HG02938 (cell line): ENCODE data around the gene SNX9.
"Not testable (repeated sequence)": the region's sequence is repeated elsewhere in the genome, so short reads cannot be mapped to it uniquely, and the experiment has no call there.

Experiments
- ATAC-seq: cut with Tn5 transposase; IDR thresholded peaks from one replicate; pipeline ENCODE4 v1.9.1; 2021; ENCODE audit warnings: mild to moderate bottlenecking, moderate library complexity; ENCODE audit not compliant: unreplicated experiment

Gene SNX9

DNA sequence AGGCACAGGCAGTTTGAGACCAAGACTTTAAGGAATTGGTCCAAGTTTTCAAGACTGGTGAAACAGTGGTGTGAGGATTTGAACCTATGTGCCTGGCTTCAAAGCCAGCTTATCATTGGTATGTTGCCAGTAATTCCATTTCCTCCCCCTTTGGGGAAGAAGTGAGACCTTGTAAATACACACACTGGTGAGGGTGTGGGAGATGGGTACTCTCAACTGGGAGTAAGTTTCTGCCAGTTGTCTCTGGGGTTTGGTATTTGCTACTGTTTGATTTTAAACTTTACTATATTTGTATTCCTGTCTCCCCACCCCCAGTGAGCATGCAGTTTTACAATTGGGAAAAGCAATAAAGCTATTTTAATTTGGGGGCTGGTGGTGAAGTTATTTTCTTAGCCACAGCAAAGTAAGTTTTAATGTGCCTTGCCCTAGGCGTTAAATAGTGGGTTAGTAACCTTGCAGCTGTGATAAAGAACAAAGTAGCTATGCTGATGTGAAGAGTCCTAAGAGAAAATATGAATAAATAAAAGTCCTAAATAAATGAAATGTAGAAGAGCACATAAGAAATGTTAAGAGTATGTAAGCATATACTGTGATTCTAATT lies 31.0 kb downstream of the SNX9 start:
- ATAC-seq = no peak

DNA sequence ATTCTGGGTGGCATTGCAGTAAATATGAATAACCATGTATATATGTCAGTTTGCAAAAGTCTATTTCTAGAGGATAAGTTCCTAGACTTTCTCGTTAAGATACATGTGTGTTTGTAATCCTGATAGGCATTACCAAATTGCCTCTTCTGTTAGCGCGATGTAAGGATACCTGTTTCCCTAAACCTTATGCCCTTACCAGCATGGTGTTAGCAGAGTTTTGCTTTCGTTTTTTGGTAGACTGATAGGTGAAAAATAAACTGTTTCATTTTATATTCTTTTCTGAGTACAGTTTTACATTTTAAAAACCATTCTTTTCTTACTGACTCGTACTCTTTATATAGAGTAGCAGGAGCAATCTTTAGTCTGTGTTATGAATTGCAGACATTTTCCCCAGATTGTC lies 32.3 kb downstream of the SNX9 start:
- no peak for ATAC-seq

DNA sequence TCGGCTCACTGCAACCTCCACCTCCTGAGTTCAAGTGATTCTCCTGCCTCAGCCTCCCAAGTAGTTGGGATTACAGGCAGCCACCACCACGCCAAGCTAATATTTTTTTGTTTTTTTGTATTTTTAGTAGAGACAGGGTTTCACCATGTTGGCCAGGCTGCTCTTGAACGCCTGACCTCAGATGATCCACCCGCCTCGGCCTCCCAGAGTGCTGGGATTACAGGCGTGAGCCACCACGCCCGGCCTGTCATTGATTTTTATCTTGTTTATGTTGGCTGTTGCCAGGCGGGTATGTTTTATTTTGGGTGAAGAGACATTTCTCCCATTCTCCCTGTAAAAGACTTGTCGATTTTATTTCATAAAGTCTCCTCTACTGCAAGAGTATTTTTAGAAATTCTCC lies 32.8 kb downstream of the SNX9 start:
- not testable (repeated sequence) for ATAC-seq

DNA sequence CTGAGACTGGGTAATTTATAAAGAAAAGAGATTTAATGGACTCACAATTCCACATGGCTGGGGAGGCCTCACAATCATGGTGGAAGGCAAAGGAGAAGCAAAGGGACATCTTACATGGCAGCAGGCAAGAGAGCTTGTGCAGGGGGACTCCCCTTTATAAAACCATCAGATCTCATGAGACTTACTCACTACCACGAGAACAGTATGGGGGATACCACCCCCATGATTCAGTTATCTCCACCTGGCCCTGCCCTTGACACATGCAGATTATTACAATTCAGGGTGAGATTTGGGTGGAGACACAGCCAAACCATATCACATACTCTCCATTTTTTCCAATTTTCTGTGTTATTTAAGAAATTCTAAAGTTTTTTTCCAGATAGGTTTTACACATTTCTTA lies 35.6 kb downstream of the SNX9 start:
- not testable (repeated sequence) for ATAC-seq

DNA sequence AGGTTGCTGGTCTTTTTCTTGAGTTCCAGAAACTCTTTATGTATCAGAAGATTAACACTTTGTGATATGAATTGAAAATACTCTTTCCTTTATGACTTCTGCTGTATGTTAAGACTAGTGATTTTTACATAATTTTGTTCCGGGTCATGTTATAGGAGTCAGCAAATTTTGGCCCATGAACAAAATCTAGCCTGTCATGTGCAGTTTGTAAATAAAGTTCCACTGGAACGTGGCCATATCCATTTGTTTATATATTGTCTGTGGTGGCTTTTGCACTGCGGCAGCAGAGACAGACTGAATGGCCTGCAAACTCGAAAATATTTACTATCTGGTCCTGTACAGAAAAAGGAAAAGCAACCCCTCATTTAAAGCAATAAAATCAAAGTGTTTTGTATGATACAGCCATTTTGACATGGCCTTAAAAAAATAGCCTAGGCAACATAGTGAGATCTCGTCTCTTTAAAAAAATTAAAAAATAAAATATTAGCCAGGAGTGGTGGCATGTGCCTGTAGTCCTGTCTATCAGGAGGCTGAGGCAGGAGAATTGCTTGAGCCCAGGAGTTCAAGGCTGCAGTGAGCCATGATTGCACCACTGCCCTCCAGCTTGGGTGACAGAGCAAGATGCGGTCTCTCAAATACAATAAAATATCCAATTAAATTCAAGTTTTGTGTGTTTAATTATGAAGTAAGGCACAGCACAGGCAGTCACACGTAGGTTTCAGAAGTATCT lies 36.9 kb downstream of the SNX9 start:
- ATAC-seq = no peak

DNA sequence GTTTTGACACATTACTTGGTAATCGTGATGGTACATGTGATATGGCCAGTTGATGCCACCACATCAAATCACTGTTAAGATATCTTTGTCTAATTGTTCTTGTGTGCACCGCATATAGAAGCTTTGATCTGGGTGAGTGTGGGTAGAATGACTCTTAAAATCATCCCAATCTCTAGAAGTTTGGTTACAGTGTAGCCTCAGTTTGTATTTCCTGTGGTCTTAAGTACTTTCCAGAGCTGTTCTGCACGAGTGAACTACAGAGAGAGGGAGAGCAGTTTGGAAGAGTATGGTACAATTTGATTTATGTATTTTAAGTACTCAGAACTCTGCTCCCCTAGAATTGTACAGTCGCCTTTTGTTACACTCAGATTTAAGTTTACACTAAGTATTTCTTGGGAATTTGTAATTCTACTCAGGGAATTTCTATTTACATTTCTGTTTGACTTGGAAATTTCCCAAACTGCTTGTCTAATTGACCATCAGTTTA lies 37.5 kb downstream of the SNX9 start:
- ATAC-seq = no peak

DNA sequence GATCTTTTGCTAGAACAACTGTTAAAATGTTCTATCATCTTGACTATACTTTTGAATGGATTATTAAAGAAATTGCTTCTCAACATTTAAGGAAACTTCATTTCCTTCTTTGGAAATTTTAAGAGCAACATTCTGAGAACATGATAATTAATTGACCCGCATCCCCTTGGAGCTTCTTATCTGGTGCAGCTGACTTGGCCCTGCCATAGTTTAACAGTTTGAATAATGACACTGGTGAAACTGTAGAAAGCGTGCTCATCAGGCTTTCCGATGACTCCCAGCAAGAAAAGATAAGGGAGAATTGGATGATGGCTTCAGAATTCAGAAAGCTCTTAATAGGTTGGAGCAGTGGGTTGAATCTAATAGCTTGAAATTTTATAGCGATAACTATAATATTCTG lies 38.1 kb downstream of the SNX9 start:
- ATAC-seq = no peak

DNA sequence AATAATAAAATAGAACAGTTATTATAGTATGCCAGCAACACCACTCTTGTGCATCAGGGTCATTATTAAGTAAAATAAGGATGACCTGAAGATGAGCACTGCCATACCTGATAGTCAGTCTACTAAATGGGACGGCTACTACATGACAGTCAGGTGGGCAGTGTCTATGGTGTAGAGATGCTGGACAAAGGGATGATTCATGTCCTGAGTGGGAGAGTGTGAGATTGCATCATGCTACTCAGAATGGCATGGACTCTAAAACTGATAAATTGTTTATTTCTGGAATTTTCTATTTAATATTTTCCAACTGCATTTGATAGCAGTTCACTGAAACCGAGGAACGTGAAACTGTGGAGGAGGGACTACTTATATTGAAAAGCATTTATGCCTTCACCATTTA lies 38.8 kb downstream of the SNX9 start:
- no peak for ATAC-seq

DNA sequence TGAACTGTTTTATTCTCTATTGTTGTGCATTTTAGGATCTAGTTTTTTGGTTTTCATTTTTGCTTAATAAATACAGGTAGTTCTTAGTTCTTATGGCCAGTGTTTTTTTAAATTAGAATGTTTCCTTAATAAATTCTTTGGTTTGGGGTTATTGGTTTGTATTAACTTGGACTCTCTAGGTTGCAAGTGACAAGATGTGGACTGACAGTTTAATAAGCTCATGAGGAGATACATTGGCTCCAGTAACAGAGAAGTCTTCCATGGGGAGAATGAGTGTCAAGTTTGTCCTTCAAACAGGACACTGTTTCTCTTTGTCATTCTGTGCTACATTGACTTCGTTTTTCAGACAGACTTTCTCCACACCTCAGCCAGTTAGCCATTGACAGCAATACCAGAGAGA lies 39.7 kb downstream of the SNX9 start:
- no peak for ATAC-seq

DNA sequence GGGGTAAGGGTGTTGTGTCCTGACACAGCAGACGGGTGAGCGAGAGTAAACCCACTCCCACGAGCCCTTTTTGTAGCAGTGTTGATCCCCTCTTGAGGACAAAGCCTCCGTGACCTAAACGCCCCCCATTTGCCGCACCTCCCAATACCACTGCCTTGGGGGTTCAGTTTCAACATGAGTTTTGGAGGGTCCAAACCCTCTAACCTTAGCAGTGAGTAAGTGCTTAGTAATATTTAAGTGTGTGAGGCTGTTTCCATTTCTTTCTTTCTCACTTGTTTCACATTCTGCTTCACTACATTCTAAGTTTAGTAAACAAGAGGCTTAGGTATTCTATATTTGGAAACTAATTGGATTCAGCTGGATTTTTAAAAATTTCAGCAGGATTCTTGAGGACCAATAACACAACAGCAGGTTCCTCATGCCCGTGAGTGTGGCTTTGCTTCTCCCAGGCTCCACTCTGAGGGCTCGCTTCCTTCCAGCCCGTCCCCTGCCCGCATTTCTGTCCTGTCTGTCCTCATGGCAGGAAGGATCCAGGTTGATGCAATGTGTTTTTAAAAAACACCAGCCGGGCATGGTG lies 41.2 kb downstream of the SNX9 start:
- ATAC-seq = no peak

DNA sequence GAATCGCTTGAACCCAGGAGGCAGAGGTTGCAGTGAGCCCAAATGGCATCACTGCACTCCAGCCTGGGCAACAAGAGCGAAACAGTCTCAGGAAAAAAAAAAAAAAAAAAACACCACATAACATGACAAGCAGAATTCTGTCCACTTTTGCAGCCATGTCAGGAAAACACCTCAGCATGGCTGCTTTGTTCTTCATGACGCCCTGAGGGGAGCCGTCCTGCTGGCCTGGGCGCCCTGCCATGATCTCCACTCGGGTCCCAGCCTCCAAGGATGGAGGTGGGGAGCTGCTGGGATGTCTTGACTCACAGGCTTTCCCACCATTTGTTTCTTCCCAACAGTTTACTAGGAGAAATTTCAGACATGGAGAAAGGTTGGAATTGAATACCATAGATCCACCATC lies 42.2 kb downstream of the SNX9 start:
- ATAC-seq = no peak

DNA sequence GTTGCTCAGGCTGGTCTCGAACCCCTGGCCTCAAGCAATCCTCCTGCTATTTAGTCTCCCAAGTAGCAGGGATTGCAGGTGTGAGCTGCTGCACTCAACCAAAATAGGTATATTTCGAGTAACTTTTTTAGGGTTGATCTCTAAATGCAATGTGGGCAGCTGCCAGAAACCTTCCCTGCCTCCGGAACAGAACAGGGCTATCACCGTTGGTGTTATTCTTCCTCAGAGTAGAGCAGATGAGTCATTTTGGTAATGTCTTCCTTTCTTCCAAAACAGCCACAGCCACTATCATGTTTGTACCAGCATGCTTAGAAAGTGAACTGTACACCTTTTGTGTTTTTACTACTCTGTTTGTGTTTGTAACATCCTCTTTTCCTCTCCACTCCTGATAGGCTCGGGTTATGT lies 44.1 kb downstream of the SNX9 start:
- no peak for ATAC-seq

DNA sequence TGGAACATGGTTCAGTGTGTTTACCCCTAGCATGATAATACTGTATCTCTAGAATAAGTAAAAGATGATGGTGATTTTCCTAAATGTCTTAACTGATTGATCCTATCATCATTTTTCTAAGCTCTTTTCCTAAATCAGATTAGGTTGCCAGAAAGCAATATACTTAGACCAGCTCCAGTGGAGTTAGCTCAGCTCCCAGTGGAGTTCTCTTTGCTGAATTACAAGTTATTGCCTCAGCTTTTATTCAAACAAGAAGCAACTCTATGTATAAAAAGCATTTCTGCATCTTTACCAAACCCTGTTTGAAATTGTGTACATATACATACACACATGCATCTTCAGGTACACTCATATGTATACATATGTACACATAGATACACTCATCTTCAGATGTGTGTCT lies 44.9 kb downstream of the SNX9 start:
- no peak for ATAC-seq

DNA sequence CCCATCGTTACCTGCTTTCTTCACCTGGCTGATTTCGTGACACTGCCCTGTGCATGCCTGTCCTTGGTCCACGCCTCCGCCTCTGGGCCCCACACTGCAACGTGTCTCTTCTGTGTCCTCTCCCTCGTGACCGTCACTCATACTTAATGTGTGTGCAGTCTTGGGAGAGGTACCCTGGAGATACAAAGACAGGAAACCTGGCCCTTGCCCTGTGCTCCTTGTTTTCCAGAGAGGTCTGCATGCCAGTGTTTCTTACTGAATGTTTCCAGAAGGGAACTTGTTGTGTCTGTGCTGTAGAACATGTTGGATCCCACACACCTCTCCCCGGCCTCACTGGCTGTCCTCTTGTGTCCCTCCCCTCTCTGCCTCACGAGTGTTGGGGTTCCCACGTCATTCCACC lies 45.8 kb downstream of the SNX9 start:
- ATAC-seq = no peak

DNA sequence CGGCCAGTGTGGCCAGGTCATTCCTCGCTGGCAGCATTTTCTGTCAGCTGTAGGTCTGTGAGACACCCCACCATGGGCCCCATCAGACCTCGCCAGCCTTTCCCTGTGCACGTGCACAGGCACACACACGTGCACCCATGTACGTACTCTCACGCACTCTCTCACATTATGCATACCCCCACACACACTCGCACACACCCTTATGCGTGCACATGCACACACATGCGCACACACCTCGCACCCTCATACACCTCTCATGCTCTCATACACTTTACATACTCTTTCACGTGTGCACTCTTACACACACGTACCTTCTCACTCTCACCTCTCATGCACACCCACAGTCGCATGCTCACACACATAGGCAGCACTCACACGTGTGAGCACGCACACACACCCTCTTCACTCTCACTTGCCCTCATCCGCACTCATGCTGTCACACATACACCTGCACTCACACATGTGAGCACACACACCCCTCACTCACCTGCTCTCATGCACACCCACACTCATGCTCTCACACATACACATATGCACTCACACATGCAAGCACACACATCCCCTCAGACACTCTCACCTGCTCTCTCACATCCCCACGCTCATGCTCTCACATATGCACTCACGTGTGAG lies 46.7 kb downstream of the SNX9 start:
- ATAC-seq = no peak

DNA sequence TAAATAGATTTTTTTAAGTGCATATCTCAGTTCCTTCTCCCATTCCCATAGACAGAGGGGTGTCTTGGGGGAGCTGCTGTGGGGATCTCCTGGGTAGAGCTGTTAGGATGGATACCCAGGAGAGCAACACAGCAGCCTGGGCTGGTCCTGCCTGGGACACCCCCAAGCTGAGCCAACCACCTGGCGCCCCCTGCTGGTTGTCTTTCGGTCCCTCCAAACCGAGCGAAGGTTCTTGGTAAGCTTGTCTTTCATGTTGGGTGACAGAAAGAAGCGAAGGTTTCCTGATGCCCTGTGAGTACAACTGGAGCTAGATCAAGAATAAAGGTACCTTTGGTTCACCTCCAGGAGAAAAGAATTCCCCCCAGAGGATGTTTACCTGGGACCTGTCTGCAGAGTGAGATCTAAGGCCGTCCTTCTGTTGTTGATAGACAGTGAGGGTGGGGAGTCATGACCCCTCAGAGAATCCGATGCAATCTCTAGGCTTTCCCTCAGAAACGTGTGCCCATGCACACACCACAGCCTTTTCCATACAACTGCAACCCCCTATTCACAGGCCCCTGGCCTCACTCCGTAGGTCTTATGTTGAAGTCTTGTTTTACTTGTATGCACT lies 50.8 kb downstream of the SNX9 start:
- ATAC-seq = no peak

DNA sequence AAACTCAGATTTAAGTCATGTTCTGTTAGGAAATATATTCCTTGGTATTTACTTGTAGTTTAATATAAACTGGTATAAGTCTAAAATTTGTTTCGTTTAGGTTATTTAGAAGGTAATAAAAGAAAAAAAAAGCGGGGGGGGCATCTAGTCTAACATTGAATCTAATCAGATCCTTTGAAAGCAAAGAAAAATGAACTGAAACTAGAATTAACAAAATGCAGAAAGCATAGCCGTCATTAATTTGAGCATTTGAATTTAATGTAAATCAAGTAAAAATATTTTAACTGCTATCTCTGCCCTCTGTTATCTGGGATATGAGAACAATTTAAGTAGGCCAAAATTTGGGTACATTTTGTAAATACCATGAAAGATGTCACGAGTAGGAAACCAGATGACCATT lies 54.1 kb downstream of the SNX9 start:
- ATAC-seq = no peak

DNA sequence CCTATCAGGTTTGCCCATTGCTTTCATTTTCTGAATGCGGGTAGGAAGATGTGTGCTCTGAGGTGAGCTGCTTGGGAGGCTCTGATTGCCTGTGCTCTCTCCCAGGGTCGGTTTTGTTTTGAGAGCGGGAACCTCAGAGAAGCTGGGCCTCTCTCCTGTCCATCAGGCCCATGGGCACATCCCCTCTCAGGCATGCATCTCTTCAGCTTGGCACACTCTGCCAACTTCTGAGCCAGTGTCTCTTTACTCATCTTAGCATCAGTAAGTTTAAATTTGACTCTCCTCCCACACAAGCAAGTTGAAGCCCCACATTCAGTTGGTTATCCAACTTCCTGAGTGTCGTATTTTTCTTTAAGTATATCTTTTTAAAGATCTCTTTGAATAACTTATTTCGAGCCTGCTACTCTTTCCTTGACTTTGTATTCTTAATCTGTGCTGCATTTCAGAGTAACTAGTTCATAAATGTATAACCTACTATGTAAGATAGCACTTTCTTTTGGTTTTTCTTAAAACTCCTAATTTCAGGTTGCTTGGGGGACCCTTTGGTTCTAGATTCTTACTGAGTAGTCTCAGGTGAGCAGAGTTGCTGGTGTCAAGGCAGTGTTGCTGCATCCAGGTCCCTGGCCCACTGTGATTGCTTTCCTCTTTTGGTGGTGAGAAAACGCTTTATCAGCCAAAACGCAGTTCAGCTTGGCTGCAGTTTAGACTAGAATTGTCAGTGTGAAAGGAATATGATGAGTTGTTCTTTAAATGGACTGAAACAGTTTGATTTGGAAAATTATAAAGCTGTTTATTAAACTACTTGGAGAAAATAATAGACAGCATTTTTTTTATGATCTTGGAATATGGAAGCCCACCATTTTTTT lies 54.8 kb downstream of the SNX9 start:
- no peak for ATAC-seq

DNA sequence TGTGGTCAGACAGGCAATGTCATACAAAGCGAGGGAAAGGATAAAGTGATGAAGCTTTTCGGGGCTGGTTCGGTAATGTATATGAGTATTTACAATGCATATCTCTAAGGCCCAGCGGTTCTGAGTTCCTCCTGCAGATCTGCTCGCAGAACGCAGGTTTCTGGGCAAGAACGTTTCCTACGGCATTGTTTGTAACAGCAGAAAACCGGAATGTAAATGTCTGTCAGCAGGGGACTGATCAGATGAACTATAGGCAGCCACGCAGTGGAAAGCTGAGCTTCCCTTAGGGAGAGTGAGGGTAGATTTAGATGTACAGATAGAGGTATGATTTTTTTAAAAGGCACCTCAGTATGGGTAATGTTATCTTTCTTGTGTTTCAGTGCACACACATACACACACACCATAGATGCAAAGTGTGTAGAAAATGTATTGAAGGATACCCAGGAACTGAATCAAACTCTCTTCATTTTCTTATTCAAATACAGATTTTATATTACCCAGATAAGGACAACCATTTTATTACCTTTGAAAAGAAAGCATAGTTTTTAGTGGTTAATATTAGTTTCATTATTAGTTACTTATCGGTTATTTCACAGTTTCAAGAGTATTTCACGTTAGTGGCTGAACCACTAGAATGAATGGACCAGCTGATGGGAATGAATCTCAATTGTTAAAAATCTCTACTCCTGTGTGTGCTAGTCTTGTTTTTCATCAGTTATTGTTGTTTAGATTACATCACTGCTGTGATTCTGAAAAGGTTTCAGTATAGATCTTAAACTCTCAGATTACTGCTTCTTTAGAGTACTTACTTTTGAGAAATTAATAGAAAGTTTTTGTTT lies 56.2 kb downstream of the SNX9 start:
- peak; percentile 94 for ATAC-seq

DNA sequence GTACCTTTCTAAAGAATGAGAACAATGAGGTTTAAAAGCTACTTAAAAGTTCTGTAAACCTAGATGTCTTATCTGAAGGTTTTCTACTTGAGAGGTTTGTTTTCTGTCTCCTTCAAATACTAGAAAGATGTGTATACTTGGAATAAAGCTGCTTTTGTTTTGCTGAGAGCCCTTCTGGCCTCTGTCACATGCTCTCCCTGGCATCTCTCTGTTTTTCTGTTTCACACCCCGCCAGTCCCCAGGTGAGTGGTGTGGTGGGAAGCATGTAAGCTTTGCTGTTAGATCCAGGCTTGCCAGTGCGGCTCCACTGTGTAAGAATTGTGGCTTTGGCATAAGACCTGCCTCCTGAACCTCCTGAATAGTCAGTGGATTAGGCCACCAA lies 56.8 kb downstream of the SNX9 start:
- peak; percentile 48 for ATAC-seq
